SK-N-SH (cell line): ENCODE data around the gene DNASE2B. TPM values are rescaled to one million over a fixed set of nuclear protein-coding genes. Genes with fewer than 3 reads are reported as not detected.
A peak's percentile ranks its signal among the peaks of the same experiment; 100 is the strongest.

Experiments
- CTCF ChIA-PET: fragments of 300-600, 350-600 bp; formaldehyde crosslinking; extraction: SDS; loops from one replicate; lab custom pipeline; 2021; lab: Yijun Ruan, JAX
- POLR2A ChIA-PET: fragments of 350-600 bp; sonication (Branson Sonifier 250); formaldehyde crosslinking; extraction: SDS; loops from one replicate; lab custom pipeline; 2020; ENCODE audit warnings: antibody characterized with exemption, inconsistent platforms; lab: Yijun Ruan, JAX
- DNase-seq: peaks from one replicate; pipeline ENCODE4 v3.0.0; 2012
- H2AFZ ChIP-seq: fragments of 200-600 bp; sonication (generic); 2 replicates; pipeline ENCODE4 v1.8.1; 2016; ENCODE audit warnings: antibody characterized with exemption, mild to moderate bottlenecking, low read depth
- H3F3A ChIP-seq: fragments of 200-600 bp; sonication (generic); replicated peaks from 2 replicates; pipeline ENCODE3; 2016; ENCODE audit warnings: antibody characterized with exemption, mild to moderate bottlenecking; ENCODE audit not compliant: insufficient read depth
- H3K27ac ChIP-seq, 2 experiments: fragments of 200-500 bp in 1 of 2; fragments of 200-600 bp in 1 of 2; sonication (Bioruptor generic) in 1 of 2; sonication (generic), shearing (Covaris generic) in 1 of 2; 2 replicates each; pipeline versions ENCODE4 v1.5.1 to v1.6.1; 2014 to 2016; ENCODE audit warnings: low read depth in 2 of 2, inconsistent platforms in 1 of 2, low read length in 1 of 2, mild to moderate bottlenecking in 1 of 2, mixed read lengths in 1 of 2
- H3K27me3 ChIP-seq: fragments of 200-600 bp; sonication (generic), shearing (Covaris generic); 2 replicates; pipeline ENCODE4 v1.6.1; 2016; ENCODE audit warnings: mixed run types; ENCODE audit not compliant: insufficient read depth
- H3K36me3 ChIP-seq, 2 experiments: fragments of 200-500 bp in 1 of 2; fragments of 200-600 bp in 1 of 2; sonication (Bioruptor generic) in 1 of 2; sonication (generic) in 1 of 2; replicated peaks in 1 of 2; 2 replicates each; pipeline versions ENCODE3 to v1.5.1; 2014 to 2016; ENCODE audit warnings: low read length in 1 of 2, mild to moderate bottlenecking in 1 of 2; ENCODE audit not compliant: insufficient read depth in 2 of 2, control insufficient read depth in 1 of 2
- H3K4me1 ChIP-seq, 2 experiments: fragments of 200-500 bp in 1 of 2; fragments of 200-600 bp in 1 of 2; sonication (Bioruptor generic) in 1 of 2; sonication (generic), shearing (Covaris generic) in 1 of 2; 2 replicates each; pipeline versions ENCODE4 v1.5.1 to v1.6.1; 2014 to 2016; ENCODE audit warnings: low read depth in 1 of 2, low read length in 1 of 2, mixed run types in 1 of 2; ENCODE audit not compliant: insufficient read depth in 2 of 2, control insufficient read depth in 1 of 2
- H3K4me2 ChIP-seq: fragments of 200-600 bp; sonication (generic), shearing (Covaris generic); 2 replicates; pipeline ENCODE4 v1.6.1; 2017; ENCODE audit warnings: mixed run types
- H3K4me3 ChIP-seq, 2 experiments: fragments of 200-500 bp in 1 of 2; fragments of 200-600 bp in 1 of 2; sonication (Bioruptor generic) in 1 of 2; sonication (generic), shearing (Covaris generic) in 1 of 2; 2 replicates each; pipeline versions ENCODE4 v1.5.1 to v1.8.1; 2014 to 2016; ENCODE audit warnings: low read depth in 2 of 2, inconsistent platforms in 1 of 2, low read length in 1 of 2, mild to moderate bottlenecking in 1 of 2, mixed read lengths in 1 of 2, moderate library complexity in 1 of 2
- H3K79me2 ChIP-seq: fragments of 200-600 bp; sonication (generic); 2 replicates; pipeline ENCODE4 v1.8.1; 2017; ENCODE audit warnings: mild to moderate bottlenecking; ENCODE audit not compliant: insufficient read depth
- H3K9ac ChIP-seq: fragments of 200-600 bp; sonication (generic); 2 replicates; pipeline ENCODE4 v1.6.1; 2017; ENCODE audit warnings: mixed run types
- H3K9me2 ChIP-seq: fragments of 200-600 bp; sonication (generic); 2 replicates; pipeline ENCODE4 v1.6.1; 2017; ENCODE audit warnings: mixed run types
- H3K9me3 ChIP-seq: fragments of 200-600 bp; sonication (generic); 2 replicates; pipeline ENCODE4 v1.6.1; 2017; ENCODE audit warnings: mixed run types, mild to moderate bottlenecking, moderate library complexity
- H4K20me1 ChIP-seq: fragments of 200-600 bp; sonication (generic); 2 replicates; pipeline ENCODE4 v1.6.1; 2017; ENCODE audit warnings: mild to moderate bottlenecking, mixed run types; ENCODE audit not compliant: insufficient read depth
- CHD2 ChIP-seq: fragments of 150-350 bp; IDR thresholded peaks from 2 replicates; pipeline ENCODE4 v1.6.1; 2018; ENCODE audit warnings: low read length; ENCODE audit not compliant: partially characterized antibody
- ELF1 ChIP-seq: IDR thresholded peaks from 2 replicates; pipeline ENCODE4 v1.4.0; 2012
- FOSL2 ChIP-seq: IDR thresholded peaks from 2 replicates; pipeline ENCODE4 v1.4.0; 2012; ENCODE audit warnings: low read depth, mild to moderate bottlenecking, moderate library complexity, borderline replicate concordance
- FOXJ3 ChIP-seq: sonication (generic); formaldehyde crosslinking; IDR thresholded peaks from 2 replicates; pipeline ENCODE4 v1.5.1; 2020; ENCODE audit warnings: mild to moderate bottlenecking, missing genetic modification reagents
- GATA2 ChIP-seq: sonication (generic); formaldehyde crosslinking; IDR thresholded peaks from 2 replicates; pipeline ENCODE4 v1.5.0; 2020; ENCODE audit warnings: mild to moderate bottlenecking, missing genetic modification reagents
- IRF3 ChIP-seq: fragments of 150-350 bp; IDR thresholded peaks from 2 replicates; pipeline ENCODE4 v1.6.1; 2016; ENCODE audit warnings: mild to moderate bottlenecking, low read depth, low read length
- JUND ChIP-seq: IDR thresholded peaks from 2 replicates; pipeline ENCODE4 v1.4.0; 2012
- MAX ChIP-seq: IDR thresholded peaks from 2 replicates; pipeline ENCODE4 v1.4.0; 2012; ENCODE audit warnings: low read depth
- MEF2A ChIP-seq: IDR thresholded peaks from 2 replicates; pipeline ENCODE4 v1.4.0; 2012; ENCODE audit warnings: low read depth, borderline replicate concordance
- NFIC ChIP-seq: IDR thresholded peaks from 2 replicates; pipeline ENCODE4 v1.4.0; 2012; ENCODE audit warnings: borderline replicate concordance
- NRF1 ChIP-seq: IDR thresholded peaks from 2 replicates; pipeline ENCODE4 v1.6.1; 2012; ENCODE audit warnings: low read depth, mild to moderate bottlenecking, low read length
- PBX3 ChIP-seq: IDR thresholded peaks from 2 replicates; pipeline ENCODE4; 2012
- POLR2AphosphoS5 ChIP-seq: IDR thresholded peaks from 2 replicates; pipeline ENCODE4 v1.6.1; 2012; ENCODE audit warnings: low read depth, low read length
- RAD21 ChIP-seq: IDR thresholded peaks from 2 replicates; pipeline ENCODE4 v1.6.1; 2012; ENCODE audit warnings: mild to moderate bottlenecking, low read length
- RCOR1 ChIP-seq: fragments of 150-350 bp; IDR thresholded peaks from 2 replicates; pipeline ENCODE4 v1.6.1; 2017; ENCODE audit warnings: antibody characterized with exemption, low read length
- REST ChIP-seq: IDR thresholded peaks from 2 replicates; pipeline ENCODE4 v1.6.1; 2012; ENCODE audit warnings: mild to moderate bottlenecking, low read depth, low read length, moderate library complexity
- RFX5 ChIP-seq: IDR thresholded peaks from 2 replicates; pipeline ENCODE4 v1.6.1; 2012; ENCODE audit warnings: mild to moderate bottlenecking, improper control_type of control experiment, low read length
- SIN3A ChIP-seq: IDR thresholded peaks from 2 replicates; pipeline ENCODE4 v1.6.1; 2012; ENCODE audit warnings: low read depth, mild to moderate bottlenecking, low read length, moderate library complexity, borderline replicate concordance
- TAF1 ChIP-seq: IDR thresholded peaks from 2 replicates; pipeline ENCODE4 v1.6.1; 2012; ENCODE audit warnings: low read depth, mild to moderate bottlenecking, low read length, moderate library complexity, borderline replicate concordance
- YY1 ChIP-seq: IDR thresholded peaks from 2 replicates; pipeline ENCODE4 v1.4.0; 2012; ENCODE audit warnings: low read depth, mild to moderate bottlenecking
- ZBTB33 ChIP-seq: IDR thresholded peaks from 2 replicates; pipeline ENCODE4 v1.4.0; 2012; ENCODE audit warnings: low read depth, borderline replicate concordance
- WGBS: methylation state at CpG from one replicate; pipeline ENCODE4 v1.1.6; 2017; ENCODE audit warnings: low lambda C conversion rate; 5-methylcytosine and 5-hydroxymethylcytosine counted together
- polyA plus RNA-seq, 3 experiments: library from polyadenylated mRNA; depleted of rRNA; stranded (reverse); fragments of >200 nt; gene quantifications; 2 replicates each; pipeline ENCODE4 v1.2.3, GENCODE V29; 2012

Gene DNASE2B
- polyA plus RNA-seq, 1 of the 3 experiments (the other 2 are of a cell fraction): 0.03 TPM

- no peak for TF ChIP-seq RAD21
- TF ChIP-seq NFIC: peak; percentile 82
- no peak for TF ChIP-seq POLR2AphosphoS5
- TF ChIP-seq RFX5: no peak
- TF ChIP-seq MEF2A: no peak
- no peak for TF ChIP-seq ELF1
- TF ChIP-seq TAF1: no peak
- TF ChIP-seq YY1: peak; percentile 74
- no peak for TF ChIP-seq NRF1
- TF ChIP-seq GATA2 (CRISPR knock-in tag): no peak
- no peak for TF ChIP-seq RCOR1
- TF ChIP-seq REST: no peak
- peak; percentile 70 for TF ChIP-seq MAX
- TF ChIP-seq JUND: peak; percentile 42; the same call in 1 of the 2 replicates
Observed at GRCh38 chr1:84412316-84412942, 14.1 kb downstream of the DNASE2B start (continued).

- Histone ChIP-seq H3K4me3 (no peak overlapping the region), H3K4me2 (no peak overlapping the region), H3K9me2 (no peaks in the 10 kb centered on the region), H3F3A (peaks cover 9% of the 10 kb centered on the region), H3K4me1 (peaks cover 0 to 4% of the 10 kb centered on the region in 2 experiments; a peak in 1 of 4 replicates), H3K79me2 (no peaks in the 10 kb centered on the region), H3K9me3 (no peaks in the 10 kb centered on the region), H3K9ac (no peak overlapping the region), H3K27me3 (no peaks in the 10 kb centered on the region), H2AFZ (no peak overlapping the region; the same call in 1 of the 2 replicates), H3K27ac (no peak overlapping the region), H3K36me3 (no peaks in the 10 kb centered on the region), H4K20me1 (no peaks in the 10 kb centered on the region)
- ChIA-PET CTCF (interaction anchor here (0.7 kb wide), 1 partner anchor 25 kb away, joined by 3 read pairs; no protein-coding TSS in a partner anchor), POLR2A (no interaction called here)
- TF ChIP-seq FOXJ3 (no peak), POLR2AphosphoS5 (no peak), PBX3 (no peak), SIN3A (no peak), ZBTB33 (no peak), JUND (0 out of 2 replicates have a peak, but pooled peaks have one; percentile 31), IRF3 (no peak), FOSL2 (peak; percentile 18; the same call in 1 of the 2 replicates), ELF1 (no peak), CHD2 (no peak)
- 81% methylated on average over 2 of the region's 2 CpGs for WGBS
- no peak for DNase-seq
Observed at GRCh38 chr1:84415396-84415795, 17.1 kb downstream of the DNASE2B start.
